Activated CD4-positive, alpha-beta T cell treated with anti-CD3 and anti-CD28 coated beads, Interleukin-2, amount 50 U/mL, for 4 hours (primary cell): ENCODE results near the gene NUP50.
A peak's percentile ranks its signal among the peaks of the same experiment; 100 is the strongest.

Experiments used
- DNase-seq, 2 experiments: peaks; one replicate each; pipeline ENCODE4 v3.0.0-alpha.2; 2020

The NUP50 gene

DNA sequence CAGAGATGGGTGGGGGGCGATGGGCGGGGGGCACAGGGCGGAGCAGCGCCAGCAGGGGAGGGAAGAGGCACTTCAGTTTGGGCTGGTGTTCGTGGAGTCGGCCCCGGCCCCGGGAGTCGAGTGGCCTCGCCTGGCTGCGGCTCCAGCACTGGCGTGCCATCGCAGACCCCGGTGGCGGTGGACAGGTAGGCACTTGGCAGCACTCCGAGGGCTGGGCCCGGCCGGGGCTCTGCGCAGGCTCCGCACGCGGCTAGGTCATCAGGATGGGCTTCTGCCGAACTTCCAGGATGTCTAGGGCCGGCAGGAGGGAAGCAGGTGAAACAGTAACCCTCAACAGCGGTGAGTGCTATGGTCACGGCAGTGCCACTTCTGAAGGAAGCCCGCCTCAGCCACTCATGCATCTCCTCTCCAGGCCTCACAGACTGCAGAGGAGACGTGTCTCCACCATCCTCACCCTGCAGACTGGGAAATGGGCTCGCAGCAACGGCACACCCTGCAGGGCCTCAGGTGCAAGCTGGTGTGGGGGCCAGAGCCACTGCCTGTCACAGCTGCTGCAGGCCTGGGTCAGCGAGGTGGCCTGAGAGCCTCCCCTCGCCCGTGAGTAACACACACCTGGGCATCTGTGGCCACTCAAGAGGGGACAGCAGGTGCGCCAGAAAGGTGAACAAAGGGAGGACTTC, 33.3 kb downstream of the NUP50 start:
- no peak for DNase-seq

GRCh38 chr22:45197606-45198462, 34.1 kb downstream of the NUP50 start:
- DNase-seq: no peak

- no peak for DNase-seq
These were observed 34.7 kb downstream of the NUP50 start for GRCh38 chr22:45198463-45198795.

GRCh38 chr22:45199723-45200122, 36.0 kb downstream of the NUP50 start:
- DNase-seq: no peak

GRCh38 chr22:45200230-45200629, 36.5 kb downstream of the NUP50 start:
- DNase-seq: no peak

- DNase-seq: no peak
These were observed 37.3 kb downstream of the NUP50 start for GRCh38 chr22:45200860-45201511.

DNA sequence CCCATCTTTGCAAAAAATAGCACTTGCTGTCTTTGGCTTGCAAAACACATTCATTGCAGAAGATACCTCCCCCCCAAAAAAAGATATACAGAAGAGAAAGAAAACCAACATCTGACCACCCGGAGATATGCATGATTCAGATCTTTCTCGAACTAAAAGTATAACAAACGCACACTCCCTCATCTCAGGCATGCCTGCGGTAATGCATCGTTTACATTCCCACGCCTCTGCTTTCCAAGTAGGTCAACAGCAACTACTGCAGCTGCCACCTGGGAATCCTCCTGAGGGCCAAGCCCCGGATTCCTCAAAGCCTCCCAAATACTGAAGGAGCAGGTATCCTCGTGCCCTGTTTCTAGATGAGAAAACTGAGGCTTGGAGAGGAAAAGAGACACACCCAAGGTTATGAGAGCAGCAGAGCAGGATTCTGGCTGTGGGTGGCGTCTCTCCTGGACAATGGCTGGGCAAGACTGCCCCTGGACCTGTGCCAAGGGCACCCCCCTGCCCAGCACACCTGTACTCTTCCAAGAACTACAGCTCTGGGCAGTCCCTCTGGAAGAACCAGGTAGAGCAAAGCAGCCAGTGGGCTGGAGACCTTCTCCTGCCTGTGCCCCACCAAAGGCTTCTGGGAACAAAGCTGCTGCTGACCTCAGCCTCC, 38.1 kb downstream of the NUP50 start:
- no peak for DNase-seq

DNA sequence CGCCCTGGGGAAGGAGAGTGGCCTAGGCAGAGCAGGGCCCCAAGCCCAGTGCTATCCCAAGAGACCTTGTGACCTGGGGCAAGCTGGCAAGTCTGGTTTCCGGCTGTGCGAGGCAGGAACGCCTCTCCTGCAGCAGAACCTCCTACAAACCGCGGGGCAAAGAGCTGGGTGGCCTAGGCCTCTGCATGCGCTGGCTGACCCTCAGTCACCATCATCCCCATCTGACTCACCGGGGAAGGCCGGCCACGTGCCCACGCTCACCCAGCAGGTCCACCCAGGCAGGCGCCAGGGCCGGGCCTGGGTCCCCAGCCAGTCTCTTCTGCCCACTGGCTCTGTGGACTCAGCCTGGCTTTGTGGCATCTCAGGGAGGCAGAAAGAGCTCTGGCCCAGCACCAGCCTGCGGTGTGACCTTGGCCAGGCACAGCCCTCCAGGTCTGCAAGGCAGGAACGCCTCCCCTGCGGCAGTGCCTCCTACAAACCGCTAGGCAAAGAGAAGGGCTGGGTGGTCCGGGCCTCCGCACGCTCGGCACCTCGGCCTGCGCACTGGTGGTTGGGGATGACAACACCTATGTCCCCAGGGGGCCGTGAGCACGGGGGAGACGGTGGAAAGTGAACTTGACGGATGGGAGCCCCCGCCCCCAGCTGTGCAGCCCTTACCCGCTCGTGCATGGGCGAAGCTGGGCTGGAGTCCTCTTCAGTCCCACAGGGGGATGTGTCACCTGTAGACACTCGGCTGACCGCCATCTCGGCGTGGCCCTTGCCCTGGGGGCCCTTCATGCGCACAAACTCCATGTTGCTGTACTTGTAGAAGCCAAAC, 38.8 kb downstream of the NUP50 start:
- no peak for DNase-seq

GRCh38 chr22:45203150-45203951, 39.6 kb downstream of the NUP50 start:
- no peak for DNase-seq

DNA sequence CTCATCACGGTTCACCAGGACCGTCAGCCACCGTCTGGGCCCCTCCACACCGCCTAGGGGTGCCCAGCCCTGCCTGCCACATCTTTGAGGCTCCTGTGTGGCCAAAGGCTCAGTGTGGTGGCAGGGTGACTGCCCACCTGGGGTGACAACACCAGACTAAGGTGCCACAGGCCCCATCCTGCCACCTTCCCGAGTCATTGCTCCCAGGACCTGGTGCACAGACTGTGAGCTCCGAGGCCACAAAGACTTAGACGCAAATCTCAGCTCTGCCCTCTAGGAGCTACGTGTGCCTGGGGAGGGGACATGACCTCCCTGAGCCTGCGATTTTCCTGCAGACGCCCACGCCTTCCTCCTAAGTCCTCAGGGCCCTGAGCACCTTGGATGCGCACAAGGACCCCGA, 40.5 kb downstream of the NUP50 start:
- no peak for DNase-seq

DNA sequence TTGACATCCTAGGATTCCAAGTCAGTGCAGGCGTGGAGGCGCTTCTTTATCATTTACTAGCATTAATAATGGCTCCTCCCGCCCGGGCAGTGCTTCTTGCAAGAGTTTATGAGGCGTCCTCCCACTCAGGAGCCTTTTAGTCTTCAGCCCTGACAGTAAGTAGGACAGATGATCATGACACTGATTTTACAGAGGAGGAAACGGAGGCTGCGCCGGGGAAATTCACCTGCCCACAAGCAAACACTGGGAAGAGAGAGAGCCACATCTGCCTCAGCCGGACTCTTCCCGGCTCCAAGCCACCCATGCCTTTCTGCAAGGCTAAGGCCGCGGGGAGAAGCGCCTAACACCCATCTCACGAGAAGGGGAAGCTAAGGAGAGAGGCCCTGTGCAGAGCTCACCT, 41.1 kb downstream of the NUP50 start:
- DNase-seq: no peak

GRCh38 chr22:45205276-45205925, 41.7 kb downstream of the NUP50 start:
- no peak for DNase-seq

DNA sequence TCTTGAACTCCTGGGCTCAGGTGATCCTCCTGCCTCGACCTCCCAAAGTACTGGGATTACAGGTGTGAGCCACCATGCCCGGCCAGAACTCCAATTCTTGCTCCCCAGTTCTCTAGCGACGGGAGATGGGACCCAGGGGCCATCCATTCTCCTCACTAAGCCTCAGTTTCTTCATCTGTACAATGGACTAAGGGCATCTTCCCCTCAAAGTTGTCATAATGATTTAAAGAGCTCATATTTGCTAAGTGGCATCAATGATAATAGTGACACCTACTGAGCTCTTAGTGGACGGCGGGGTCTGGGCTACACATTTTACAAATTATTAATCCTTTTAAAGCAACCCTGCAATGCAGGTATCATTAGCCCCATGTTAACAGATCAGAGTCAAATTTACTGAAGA, 42.5 kb downstream of the NUP50 start:
- DNase-seq: no peak

GRCh38 chr22:45207533-45207932, 43.8 kb downstream of the NUP50 start:
- no peak for DNase-seq

- DNase-seq: no peak
These were observed 44.4 kb downstream of the NUP50 start for GRCh38 chr22:45207981-45208664.

GRCh38 chr22:45208696-45208992, 44.9 kb downstream of the NUP50 start:
- DNase-seq: no peak

GRCh38 chr22:45208993-45209838, 45.5 kb downstream of the NUP50 start:
- DNase-seq: peak in 1 of 2 experiments; percentile 23

- DNase-seq: no peak
These were observed 46.4 kb downstream of the NUP50 start for GRCh38 chr22:45210174-45210573.

GRCh38 chr22:45210577-45210976, 46.9 kb downstream of the NUP50 start:
- no peak for DNase-seq

DNA sequence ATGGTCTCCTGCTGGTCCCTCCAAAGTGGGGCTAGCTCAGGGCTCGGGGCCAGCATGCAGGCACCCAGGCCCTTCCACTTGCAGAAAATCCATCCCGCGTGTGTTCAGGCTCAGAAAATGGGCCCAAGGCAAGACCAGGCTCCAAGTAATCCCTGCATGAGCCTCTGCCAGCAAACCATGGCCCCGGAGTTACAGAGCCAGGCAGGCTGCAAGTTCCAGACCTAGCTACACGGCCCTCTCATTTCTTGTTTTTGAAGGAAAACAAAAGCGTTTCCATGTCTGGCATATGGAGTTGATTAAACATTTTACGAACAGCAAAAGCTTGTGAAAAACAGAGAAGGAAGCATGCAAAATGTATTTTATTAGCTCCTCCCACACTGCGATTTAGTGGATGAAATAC, 47.3 kb downstream of the NUP50 start:
- no peak for DNase-seq
